Testis (tissue), 2 donors: ENCODE data around the gene TPRX2.

ENCODE experiments used
- POLR2A ChIP-seq: fragments of 450-650 bp; IDR thresholded peaks from one replicate; pipeline ENCODE4 v1.6.1; 2017; ENCODE audit warnings: antibody characterized with exemption, mild to moderate bottlenecking, moderate library complexity
- TF ChIP-seq, protein P1 (sequence below), 3 experiments: fragments of 450-650 bp in 2 of 3; fragments of 200-600 bp in 1 of 3; sonication (generic) in 1 of 3; IDR thresholded peaks; one replicate each; pipeline ENCODE4 v1.5.1; 2016 to 2019; ENCODE audit warnings: antibody characterized with exemption in 3 of 3, mild to moderate bottlenecking in 2 of 3, moderate library complexity in 1 of 3

DNA sequence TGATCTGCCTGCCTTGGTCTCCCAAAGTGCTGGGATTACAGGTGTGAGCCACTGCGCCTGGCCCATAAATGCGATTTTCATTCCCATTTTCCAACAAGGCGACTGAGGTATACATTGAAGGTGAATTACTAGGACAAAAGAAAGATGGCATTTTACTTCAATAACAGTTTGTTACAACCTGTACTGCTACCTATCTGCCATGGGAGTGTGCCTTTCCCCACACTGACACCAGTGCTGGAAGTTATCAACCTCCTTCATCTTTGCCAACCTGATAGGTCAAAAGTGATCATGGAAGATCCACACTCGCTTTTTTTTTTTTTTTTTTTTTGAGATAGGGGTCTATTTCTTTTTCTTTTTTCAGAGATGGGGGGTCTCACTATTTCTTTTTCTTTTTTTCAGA lies 26.3 kb upstream of the TPRX2 start:
- TF ChIP-seq, protein P1, sequence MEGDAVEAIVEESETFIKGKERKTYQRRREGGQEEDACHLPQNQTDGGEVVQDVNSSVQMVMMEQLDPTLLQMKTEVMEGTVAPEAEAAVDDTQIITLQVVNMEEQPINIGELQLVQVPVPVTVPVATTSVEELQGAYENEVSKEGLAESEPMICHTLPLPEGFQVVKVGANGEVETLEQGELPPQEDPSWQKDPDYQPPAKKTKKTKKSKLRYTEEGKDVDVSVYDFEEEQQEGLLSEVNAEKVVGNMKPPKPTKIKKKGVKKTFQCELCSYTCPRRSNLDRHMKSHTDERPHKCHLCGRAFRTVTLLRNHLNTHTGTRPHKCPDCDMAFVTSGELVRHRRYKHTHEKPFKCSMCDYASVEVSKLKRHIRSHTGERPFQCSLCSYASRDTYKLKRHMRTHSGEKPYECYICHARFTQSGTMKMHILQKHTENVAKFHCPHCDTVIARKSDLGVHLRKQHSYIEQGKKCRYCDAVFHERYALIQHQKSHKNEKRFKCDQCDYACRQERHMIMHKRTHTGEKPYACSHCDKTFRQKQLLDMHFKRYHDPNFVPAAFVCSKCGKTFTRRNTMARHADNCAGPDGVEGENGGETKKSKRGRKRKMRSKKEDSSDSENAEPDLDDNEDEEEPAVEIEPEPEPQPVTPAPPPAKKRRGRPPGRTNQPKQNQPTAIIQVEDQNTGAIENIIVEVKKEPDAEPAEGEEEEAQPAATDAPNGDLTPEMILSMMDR (IDR thresholded peaks at IDR 0.05) = no peak
- TF ChIP-seq POLR2A = no peak
